ENCODE measurements around the gene CDYL.

The CDYL gene

DNA sequence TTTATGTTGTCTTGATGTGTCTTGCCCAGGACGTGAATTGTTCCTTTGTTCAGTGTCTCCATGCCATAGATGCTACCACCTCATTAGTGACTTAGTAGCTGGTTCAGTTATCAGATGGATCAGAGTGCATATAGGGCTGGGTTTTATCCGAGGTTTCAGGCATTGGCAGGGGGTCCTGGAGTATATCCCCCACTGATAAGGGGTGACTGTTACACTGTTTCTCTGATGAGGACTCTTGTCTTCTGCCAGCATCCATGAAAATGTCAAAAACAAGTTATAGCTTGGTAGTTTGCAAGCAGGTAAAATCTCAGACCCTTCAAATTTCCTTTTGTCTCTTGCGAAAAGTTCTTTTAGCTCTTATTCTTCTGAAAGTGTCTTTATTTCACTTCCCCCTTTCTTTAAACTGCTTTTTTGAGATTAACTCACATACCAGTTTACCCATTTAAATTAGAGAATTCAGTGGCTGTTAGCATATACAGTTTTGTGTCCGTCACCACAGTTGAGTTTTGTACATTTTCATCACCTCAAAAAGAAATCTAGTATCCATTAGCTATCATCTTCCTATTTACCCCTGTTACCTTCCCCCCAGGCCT is 109.2 kb downstream of the CDYL start:
- DNase-seq = no peak

DNA sequence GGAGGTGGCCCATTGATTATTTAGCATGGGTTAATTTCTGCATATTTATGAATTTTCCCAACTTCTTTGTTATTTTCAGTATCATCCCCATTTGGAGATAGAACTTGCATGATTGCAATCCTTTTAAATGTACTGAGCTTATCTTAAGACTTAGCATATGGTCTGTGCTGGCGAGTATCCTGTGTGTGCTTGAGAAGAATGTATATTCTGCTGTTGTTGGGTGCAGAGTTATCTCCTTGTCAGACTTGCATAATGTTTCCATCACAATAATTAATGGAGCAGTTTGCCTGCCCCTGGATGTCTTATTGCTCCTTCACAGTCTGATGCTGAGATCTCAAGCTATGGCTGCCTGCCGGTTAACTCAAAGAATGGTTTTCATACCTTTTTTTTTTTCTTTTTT is 112.6 kb downstream of the CDYL start:
- DNase-seq = no peak

DNA sequence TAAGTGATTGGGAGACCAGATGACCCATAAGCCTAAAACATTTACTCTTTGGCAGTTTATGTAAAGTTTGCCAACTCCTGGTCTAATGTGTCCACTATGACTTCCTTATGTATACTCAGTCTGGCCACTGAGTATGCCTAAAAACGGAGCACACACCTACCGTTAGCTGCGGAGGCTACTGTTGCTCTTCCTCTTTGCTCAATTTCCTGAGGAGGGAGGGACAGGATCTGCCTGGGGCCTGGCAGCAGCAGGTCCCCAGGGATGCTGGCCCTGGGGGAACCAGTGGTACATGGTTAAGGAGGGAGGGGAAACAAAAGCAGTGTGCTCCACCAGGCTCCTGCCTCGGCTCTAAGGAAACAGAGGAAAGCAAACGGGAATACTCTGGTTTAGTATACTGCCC is 113.5 kb downstream of the CDYL start:
- no peak for DNase-seq

DNA sequence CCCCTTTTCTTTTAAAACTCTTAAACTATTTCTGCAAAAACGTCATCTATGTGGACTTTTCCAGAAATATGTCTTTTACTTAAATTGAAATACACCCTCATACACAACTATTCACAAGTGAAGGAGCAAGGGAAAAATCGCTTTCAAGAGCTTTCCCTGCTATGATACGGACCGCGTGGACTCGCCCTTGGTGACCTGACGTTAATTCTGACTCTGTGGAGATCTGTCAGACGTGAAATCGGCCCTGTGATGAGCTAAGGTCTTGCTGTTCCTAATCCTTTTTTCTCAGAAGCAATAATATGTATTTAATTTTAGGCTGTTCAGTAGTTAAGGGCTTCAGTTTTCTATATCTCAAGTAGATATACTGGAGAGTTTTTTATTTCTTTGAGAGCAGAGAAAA is 114.0 kb downstream of the CDYL start:
- DNase-seq = no peak

DNA sequence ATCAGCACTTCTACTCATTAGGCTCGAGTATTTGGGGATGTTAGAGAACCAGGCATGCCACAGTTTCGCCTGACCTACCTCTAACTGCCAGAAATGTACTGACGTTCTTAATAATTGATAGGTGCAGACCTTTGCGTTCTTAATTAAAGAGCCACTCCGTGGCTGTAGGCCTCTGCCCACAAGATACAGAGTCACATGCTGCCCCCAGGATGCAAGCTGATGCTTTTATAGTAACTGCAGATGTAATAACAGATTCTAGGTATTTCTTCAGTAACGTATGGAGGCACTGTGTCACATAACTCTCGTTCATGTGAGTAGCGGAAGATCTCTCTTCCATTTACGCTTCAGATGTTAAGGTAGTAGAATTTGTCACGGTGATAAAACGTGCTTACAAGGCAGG is 114.4 kb downstream of the CDYL start:
- no peak for DNase-seq

DNA sequence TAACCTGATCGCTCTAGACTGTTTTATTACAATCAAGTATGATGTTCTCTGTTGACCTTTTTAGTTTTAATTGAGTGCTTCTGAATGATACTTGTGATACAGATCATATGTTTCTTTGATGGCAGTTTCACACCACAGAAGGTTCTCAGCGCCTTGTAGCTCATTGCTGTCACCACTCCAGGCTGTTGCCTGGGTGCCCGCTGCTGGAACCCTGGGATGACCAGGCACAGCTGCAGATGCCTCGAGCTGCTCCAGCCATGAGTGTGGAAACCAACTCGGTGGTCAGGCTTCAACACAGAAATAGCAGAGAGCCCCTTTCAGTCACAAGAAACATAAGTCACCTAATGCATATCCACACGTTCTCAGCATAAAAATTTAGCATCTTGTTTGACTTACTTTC is 114.9 kb downstream of the CDYL start:
- DNase-seq = no peak

DNA sequence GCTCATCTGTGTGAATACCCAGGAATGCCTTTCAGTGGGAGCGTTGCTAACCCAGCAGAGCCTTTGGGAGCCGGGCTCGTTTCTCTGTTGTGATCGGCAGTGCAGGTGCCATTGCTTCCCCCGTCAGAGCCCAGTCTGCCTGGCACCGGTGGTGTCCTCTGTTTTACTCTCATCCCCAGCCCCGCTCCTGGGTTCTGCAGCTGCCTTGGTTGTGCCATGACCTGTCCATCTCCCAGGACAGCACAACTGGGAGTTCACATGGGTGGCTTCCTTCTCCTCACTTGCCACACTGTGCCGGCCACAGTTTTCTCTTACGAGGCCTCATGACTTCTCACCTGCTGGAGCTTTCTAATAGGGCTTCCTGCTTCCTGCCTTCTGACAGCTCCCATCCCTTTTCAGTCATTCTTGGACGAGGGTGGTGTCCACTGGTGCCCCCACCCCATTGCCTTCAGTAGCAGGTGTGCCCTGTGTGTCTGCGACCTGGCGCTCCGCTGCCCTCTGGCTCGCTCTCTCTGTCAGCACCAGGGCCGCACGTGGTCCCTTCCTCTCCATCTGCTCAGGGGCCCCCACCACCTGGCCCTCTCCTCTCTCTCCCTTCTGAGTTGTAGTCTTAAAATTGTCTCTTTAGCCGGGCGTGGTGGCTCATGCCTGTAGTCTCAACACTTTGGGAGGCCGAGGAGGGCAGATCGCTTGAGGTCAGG is 116.7 kb downstream of the CDYL start:
- DNase-seq = no peak

DNA sequence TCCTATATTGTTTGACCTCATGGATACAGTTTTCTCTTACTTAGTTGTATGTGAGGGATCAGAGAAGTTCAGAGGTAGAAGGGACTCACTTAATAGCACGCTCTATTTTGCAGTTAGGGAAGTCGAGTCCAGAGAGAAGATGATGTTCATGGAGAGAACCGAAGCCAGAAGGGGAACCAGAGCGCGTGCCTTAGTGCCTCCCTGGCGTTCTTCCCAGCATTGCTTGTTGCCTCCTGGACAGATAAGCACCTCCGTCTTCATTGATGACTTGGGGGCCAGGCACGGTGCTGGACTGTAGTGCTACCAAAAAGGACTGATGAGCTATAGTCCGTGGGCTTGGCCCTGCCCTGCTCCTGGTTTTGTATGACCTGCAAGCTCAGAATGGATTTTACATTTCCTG is 117.8 kb downstream of the CDYL start:
- no peak for DNase-seq

DNA sequence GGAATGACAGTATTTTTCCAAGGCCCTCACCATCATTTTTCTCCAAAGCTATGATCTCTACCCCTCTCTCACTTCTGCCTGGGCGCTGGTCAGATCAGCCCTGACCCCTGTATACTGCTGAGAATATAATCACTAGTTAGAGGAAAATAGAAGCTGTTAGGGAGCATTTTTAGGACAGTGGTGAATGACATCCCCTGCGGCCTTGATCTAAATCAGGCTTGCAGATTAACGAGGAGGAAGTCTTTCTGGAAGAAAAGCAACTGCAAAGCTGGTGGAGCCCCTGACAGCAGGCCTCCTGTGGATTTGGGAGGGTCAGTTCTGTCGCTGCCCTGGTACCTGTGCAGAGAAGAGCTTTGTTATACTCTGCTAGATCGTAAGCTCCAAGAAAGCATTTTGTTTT is 119.8 kb downstream of the CDYL start:
- DNase-seq = no peak

DNA sequence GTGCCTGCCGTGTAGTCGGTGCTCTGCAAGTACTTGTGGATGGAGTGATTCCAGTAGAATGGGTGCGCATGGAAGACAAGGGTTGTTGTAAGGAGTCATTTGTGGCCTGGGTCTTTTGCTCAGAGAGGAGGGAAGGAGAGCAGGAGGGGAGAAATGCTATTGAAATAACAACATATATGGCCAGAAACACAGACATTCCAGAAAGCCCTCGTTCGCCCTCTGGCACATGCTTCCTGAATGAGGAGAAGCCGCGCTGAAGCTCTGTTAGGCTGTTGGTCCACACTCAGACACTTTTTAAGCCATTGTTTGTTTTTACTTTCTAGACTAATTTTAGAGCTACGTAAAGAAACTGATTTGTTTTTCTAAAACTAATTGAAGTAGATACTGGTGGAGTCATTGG is 120.2 kb downstream of the CDYL start:
- no peak for DNase-seq

DNA sequence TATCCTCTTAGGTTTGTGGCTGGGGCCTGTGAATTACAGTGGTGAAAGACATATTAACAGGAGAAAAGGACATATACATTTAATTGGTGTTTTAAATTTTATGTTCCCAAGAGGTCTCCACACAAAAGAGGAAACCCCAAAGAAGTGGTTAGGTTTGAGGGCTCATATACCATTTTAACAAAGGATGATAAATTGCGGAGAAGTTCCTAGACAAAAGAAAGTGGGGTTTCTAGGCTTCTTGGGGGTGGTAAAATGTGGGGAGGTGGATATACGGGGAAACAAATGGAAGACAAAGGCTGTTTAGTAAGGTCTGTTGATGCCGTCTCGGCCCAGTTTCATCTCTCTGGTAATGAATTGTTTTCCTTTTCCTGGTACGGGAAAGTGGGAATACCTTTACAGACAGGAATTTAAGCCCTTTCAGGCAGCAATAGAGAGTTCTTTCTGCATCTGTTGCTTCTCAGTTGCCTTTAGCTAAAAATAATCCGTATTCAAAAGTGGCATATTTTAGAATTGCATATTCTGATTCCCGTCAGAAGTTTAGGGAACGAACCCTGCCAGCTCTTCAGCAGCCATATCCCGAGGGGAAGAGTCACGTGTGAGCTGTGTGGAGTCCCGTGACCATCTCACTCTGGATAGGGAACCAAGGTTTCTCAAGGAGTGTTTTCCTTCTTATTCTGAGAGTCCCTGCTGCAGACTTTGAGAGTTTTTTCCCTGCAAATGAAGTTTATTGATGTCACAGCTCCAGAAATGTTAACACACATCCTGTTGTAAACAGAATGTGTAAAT is 123.2 kb downstream of the CDYL start:
- DNase-seq = no peak

DNA sequence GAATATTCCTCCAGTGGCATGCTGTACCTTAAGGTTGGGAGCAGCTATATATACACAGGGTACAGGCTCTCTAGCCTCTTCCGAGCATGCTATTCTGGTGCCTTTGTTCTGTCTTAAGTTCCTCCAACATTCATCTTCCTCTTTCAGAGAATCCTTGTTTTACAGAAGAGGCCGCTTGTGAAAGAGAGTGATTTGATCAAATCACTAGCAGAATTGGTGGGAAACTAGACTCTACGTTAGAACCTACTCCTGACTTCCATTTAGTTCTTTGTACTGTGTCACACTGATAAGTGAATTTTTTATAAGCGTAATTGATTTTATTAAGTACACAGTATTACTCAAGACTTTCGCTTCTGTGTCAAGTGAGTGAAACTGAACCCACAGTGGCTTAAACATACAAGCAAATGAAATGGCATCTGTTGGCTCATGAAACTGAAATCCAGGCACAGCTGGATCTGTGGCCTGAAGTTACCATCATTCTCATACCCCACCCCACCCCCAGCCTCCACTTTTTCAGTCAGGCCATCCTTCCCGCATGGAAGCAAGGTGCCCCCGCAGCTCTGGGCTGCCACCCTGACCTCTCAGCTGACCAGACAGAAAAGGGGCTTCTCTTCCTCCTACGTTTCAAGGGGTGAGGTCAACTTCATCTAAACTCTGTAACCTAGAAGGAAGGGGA is 125.3 kb downstream of the CDYL start:
- no peak for DNase-seq

DNA sequence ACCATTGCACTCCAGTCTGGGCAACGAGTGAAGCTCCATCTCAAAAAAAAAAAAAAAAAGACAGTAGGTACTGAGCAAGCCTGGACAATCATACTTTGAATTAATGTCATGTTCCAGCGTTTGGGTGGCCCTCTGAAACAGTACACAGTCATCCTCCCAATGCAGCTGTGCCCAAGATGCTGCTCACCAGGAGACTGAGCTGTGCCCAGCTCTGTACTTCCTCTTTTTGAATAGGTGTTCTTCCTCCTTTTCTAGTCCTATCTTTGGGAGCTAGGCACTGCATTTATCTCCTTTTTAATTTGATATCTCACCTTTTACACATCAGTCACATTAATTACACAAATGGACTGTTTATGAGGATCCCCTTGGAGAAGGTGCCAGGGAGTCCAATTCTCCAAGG is 126.2 kb downstream of the CDYL start:
- DNase-seq = no peak

DNA sequence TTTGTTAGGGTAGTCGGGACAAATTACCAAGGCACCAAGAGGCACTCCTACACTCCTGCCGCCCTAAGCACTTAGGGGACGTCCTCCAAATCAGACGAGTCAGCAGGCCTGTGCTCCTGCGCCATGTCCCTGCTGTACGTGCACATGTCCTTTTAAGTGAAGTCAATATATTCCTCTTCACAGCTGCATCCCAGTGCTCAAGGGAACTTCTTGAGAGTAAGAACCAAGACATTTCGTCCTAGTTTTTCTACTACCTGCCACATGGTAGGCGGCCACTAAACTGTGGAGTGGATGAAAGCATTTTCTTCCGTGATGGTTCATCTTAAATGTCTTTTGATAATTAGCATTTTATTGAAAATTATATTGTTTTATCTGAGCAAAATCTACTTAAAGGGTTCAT is 126.9 kb downstream of the CDYL start:
- no peak for DNase-seq

DNA sequence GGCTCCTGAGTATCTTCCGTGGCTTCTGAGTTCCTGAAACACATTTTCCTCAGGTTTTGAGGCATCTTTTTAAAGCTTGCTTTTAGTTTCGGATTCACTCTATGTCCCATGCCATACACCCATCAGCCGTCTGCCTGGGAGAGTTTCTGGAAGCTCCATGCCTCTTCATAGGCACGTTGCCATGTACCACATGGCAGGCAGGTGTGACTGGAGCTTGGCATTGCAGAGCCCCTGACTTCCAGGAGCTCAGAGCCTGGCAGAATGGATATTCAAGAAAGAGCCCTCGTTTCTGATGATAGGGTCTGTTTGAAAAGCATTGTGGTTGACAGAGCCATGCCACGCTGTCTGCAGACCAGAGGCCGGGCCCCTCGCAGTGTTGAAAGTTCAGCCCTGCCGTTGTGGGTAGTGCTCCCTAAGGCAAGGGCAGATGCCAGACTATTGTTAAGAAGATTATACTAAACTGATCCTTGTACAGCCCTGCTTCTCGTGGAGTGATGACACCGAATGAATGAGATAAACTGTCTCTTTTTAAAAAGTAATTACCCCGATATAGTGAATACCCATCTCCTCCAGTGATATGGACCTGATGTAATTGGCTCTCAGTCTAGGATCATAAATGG is 127.7 kb downstream of the CDYL start:
- DNase-seq = no peak

DNA sequence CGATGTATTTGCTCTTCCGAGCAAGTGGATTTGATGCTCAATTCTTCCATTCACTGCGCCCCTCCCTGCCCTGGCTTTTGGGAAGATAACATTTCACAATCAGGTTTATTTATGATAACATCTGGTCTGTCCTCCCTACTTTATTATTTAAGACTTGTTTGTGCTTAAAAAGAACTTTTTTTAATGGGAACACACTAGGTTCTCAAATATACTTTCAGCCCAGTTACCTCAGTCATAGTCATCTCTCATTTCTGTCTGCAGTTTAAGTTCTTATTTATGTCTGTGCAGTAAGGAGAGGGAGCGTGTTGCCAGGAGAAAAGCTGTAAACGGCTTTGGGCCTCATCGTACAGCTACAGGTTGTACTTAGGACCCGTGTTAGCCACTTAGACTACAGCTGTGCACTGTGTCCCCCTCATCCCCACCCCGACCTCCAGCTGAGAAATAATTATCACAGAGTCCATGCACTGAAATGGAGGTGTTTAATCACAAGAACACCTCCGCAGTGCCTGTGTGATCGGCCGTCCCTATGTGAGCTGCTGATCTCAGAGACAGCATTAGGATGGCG is 128.3 kb downstream of the CDYL start:
- no peak for DNase-seq

DNA sequence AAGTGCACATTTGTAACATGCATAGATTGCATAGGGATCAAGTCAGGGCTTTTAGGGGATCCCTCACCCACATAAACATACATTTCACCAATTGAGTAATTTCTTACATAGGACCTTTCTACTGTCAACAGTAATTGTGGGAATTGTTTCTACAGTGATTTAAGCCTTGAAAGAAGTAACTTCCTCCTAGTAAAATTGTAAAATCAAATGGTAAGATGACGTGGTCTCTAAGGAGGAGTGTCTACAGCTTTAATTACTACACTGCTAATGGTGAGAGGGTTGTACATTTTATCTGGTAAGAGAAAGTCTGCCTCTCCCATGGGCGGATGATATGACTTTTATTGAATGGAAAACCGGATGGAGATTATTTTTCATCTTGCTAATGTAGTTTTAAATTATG is 129.6 kb downstream of the CDYL start:
- no peak for DNase-seq

DNA sequence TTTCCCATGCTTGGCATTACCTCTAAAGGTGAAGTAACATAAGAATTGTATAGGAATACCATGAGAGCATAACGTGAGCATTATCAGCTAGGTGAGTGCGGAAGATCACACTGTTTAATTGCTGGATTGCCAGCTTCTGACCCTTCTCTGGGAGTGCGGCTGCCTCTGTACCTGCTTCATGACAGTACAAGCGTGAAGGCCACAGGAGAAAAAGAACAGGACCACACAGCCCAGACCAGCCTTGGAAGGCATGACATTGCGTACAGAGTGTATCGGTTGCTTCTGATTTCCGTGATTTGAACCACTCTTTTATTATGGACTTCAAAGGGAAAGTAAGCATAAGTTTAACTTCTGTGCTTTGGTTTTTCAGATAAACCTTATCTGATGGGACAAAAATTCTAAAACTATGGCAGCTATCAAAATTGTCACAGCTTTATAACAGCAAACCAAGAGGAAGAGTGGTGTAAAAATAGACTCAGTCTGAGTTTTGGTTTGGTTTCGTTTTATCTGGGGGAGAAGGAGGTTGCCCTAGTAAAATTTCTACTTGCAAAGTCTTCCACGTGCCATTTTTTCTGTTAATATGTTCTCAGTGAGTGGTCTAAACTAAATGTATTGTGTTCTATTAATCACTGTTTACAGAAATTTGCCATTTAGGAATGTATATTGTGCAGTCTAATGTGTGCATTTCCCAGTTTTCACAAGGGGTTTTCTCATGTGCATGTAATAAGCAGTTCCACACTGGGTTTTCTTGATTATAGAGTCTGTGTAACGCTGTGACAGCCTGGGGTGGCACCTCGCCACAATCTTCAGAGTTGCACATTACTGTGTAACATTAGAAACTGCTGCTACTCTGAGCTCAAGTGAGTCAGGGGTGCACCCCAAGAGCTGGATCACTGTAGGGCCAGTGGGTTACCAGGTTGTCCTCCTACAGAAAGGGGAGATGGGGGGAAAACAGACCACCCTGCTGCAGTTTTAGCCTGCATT is 130.4 kb downstream of the CDYL start:
- no peak for DNase-seq

DNA sequence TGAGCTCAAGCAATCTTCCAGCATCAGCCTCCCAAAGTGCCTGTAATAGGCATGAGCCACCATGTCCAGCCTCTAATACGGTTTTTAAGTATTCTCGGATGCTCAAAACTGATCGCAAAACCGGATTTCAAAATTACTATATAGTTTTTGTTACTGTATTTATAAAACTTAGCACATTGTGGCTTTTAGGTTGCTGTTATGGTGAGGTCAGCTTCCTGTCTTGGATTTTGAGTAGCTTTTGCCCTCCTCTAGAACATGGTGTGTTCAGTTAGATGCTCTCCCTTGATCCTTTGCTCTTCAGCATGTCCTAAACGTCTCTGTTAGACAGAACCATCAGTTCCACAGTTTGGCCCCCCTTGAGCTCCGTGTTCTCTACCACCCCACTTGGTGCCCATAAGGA is 131.4 kb downstream of the CDYL start:
- no peak for DNase-seq

DNA sequence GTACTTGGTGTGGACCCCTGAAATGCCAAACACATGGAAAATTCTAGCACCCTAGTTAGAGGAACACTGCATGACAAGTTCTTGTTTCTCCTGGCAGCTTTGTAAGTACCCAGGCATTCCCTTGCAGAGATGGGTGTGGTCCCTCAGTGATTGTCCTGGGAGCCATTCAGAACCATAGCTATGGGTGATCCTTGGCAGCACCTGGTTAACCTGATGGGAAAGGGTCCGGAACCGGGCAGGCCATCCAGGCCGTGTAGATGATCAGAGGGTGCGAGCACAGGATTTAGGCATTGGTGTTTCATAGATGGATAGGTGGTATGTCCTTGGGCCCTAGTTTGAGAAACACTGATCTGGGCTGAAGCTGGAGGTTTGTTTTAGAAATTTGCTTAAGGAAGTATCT is 131.9 kb downstream of the CDYL start:
- DNase-seq = no peak

DNA sequence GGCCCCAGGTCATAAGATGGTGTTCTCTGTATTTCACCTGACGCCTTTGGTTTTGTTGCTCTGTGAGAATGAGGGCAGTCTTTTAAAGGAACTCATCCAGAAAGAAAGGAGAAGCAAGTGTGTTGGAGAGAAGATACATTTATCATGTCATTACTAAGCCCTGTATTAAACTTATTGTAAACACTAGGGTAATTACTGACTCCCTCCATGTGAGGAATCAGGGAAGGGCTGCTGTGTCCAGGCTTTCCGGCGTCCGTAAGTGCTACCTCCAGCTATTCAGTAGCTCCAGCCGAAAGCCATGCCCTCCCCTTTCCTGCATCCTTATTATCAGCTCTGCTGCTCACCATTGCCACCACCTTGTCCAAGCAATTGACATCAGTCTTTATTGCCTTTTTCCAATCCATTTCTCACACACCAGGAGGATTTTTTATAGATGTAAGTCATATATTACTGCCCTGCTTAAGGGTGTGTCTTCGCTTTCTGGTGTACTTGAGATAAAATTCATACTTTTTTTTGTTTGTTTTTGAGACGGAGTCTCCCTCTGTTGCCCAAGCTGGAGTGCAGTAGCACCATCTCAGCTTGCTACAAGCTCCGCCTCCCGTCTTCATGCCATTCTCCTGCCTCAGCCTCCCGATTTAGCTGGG is 133.0 kb downstream of the CDYL start:
- no peak for DNase-seq
